ENCODE data around the gene ADGRL4.

Gene ADGRL4

GRCh38 chr1:79037085-79037484 lies 30.6 kb upstream of the ADGRL4 start:
- Histone ChIP-seq H3K27ac (ENCODE audit: low read length) (no peak overlapping the region), H3K4me3 (ENCODE audit: low read length) (no peak overlapping the region), H3K9me3 (replicated peaks; ENCODE audit: insufficient read depth, low read length) (no peaks in the 10 kb centered on the region), H3K36me3 (replicated peaks; ENCODE audit: insufficient read depth, low read length) (no peaks in the 10 kb centered on the region), H3K4me1 (ENCODE audit: low read length) (no peaks in the 10 kb centered on the region), H3K4me2 (ENCODE audit: low read depth, low read length) (no peak overlapping the region), H4K20me1 (ENCODE audit: insufficient read depth, low read length) (no peaks in the 10 kb centered on the region), H3K9ac (ENCODE audit: low read length) (no peak overlapping the region), H2AFZ (ENCODE audit: low read length) (no peak overlapping the region), H3K9me2 (replicated peaks; ENCODE audit: insufficient read depth, low read length) (no peaks in the 10 kb centered on the region), H3F3A (ENCODE audit: insufficient read depth, low read length) (no peaks in the 10 kb centered on the region), H3K79me2 (ENCODE audit: low read length) (no peaks in the 10 kb centered on the region), H3K27me3 (replicated peaks; ENCODE audit: insufficient read depth, low read length) (no peaks in the 10 kb centered on the region)
- no peak for DNase-seq
- TF ChIP-seq EZH2 (optimal IDR thresholded peaks at IDR 0.05; ENCODE audit: low read depth, low read length) (no peak), EZH2phosphoT487 (IDR thresholded peaks at IDR 0.05; ENCODE audit: low read length) (no peak)
- TF ChIP-seq, protein P1, sequence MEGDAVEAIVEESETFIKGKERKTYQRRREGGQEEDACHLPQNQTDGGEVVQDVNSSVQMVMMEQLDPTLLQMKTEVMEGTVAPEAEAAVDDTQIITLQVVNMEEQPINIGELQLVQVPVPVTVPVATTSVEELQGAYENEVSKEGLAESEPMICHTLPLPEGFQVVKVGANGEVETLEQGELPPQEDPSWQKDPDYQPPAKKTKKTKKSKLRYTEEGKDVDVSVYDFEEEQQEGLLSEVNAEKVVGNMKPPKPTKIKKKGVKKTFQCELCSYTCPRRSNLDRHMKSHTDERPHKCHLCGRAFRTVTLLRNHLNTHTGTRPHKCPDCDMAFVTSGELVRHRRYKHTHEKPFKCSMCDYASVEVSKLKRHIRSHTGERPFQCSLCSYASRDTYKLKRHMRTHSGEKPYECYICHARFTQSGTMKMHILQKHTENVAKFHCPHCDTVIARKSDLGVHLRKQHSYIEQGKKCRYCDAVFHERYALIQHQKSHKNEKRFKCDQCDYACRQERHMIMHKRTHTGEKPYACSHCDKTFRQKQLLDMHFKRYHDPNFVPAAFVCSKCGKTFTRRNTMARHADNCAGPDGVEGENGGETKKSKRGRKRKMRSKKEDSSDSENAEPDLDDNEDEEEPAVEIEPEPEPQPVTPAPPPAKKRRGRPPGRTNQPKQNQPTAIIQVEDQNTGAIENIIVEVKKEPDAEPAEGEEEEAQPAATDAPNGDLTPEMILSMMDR (IDR thresholded peaks at IDR 0.05; ENCODE audit: low read length) = no peak

- no peak overlapping the region for H3K4me2 ChIP-seq (ENCODE audit: low read depth, low read length)
- no peaks in the 10 kb centered on the region for H3K9me2 ChIP-seq (replicated peaks; ENCODE audit: insufficient read depth, low read length)
- TF ChIP-seq, protein P1 (IDR thresholded peaks at IDR 0.05; ENCODE audit: low read length) = no peak
- no peak for TF ChIP-seq EZH2phosphoT487 (IDR thresholded peaks at IDR 0.05; ENCODE audit: low read length)
- TF ChIP-seq EZH2 (optimal IDR thresholded peaks at IDR 0.05; ENCODE audit: low read depth, low read length) = no peak
- no peaks in the 10 kb centered on the region for H3K79me2 ChIP-seq (ENCODE audit: low read length)
- H3K9me3 ChIP-seq (replicated peaks; ENCODE audit: insufficient read depth, low read length) = no peaks in the 10 kb centered on the region
- no peaks in the 10 kb centered on the region for H4K20me1 ChIP-seq (ENCODE audit: insufficient read depth, low read length)
- no peak overlapping the region for H3K9ac ChIP-seq (ENCODE audit: low read length)
- H3K27me3 ChIP-seq (replicated peaks; ENCODE audit: insufficient read depth, low read length) = no peaks in the 10 kb centered on the region
- H3F3A ChIP-seq (ENCODE audit: insufficient read depth, low read length) = no peaks in the 10 kb centered on the region
- no peak overlapping the region for H3K4me3 ChIP-seq (ENCODE audit: low read length)
- H2AFZ ChIP-seq (ENCODE audit: low read length) = no peak overlapping the region
- H3K27ac ChIP-seq (ENCODE audit: low read length) = no peak overlapping the region
- H3K36me3 ChIP-seq (replicated peaks; ENCODE audit: insufficient read depth, low read length) = no peaks in the 10 kb centered on the region
- no peak for DNase-seq
- H3K4me1 ChIP-seq (ENCODE audit: low read length) = no peaks in the 10 kb centered on the region
Measured at GRCh38 chr1:79012500-79012899, 6.0 kb upstream of the ADGRL4 start.

DNA sequence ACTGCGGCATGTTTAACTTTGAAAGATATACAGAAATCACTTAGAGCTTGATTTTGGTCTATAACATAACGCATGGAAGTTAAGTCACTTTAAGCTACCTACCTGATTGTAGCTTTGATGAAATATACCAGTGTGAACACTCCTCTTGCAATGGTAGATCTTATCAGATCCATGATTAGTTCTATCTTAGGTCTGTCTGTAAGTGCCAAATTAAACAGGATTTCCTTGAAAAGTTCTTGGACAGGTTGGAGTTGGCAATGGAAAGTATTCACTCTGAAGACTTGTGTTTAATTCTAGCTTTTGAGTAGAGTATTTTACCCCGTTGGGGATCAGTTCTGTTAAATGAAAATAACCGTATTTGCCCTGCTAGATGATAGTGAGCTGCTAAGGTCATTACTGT lies 4.1 kb upstream of the ADGRL4 start:
- no peaks in the 10 kb centered on the region for H3K27me3 ChIP-seq (replicated peaks; ENCODE audit: insufficient read depth, low read length)
- no peaks in the 10 kb centered on the region for H3K9me3 ChIP-seq (replicated peaks; ENCODE audit: insufficient read depth, low read length)
- no peaks in the 10 kb centered on the region for H3K36me3 ChIP-seq (replicated peaks; ENCODE audit: insufficient read depth, low read length)
- no peak for TF ChIP-seq EZH2phosphoT487 (IDR thresholded peaks at IDR 0.05; ENCODE audit: low read length)
- TF ChIP-seq EZH2 (optimal IDR thresholded peaks at IDR 0.05; ENCODE audit: low read depth, low read length) = no peak
- H3K9ac ChIP-seq (ENCODE audit: low read length) = no peak overlapping the region
- H3K4me3 ChIP-seq (ENCODE audit: low read length) = no peak overlapping the region
- no peaks in the 10 kb centered on the region for H3K4me1 ChIP-seq (ENCODE audit: low read length)
- no peaks in the 10 kb centered on the region for H3K9me2 ChIP-seq (replicated peaks; ENCODE audit: insufficient read depth, low read length)
- no peaks in the 10 kb centered on the region for H4K20me1 ChIP-seq (ENCODE audit: insufficient read depth, low read length)
- no peaks in the 10 kb centered on the region for H3F3A ChIP-seq (ENCODE audit: insufficient read depth, low read length)
- H2AFZ ChIP-seq (ENCODE audit: low read length) = no peak overlapping the region
- H3K4me2 ChIP-seq (ENCODE audit: low read depth, low read length) = no peak overlapping the region
- no peaks in the 10 kb centered on the region for H3K79me2 ChIP-seq (ENCODE audit: low read length)
- H3K27ac ChIP-seq (ENCODE audit: low read length) = no peak overlapping the region
- DNase-seq = no peak

- no peaks in the 10 kb centered on the region for H3K9me2 ChIP-seq (replicated peaks; ENCODE audit: insufficient read depth, low read length)
- H3K9ac ChIP-seq (ENCODE audit: low read length) = no peak overlapping the region
- no peaks in the 10 kb centered on the region for H3K79me2 ChIP-seq (ENCODE audit: low read length)
- H3K27ac ChIP-seq (ENCODE audit: low read length) = no peak overlapping the region
- no peak overlapping the region for H2AFZ ChIP-seq (ENCODE audit: low read length)
- H3F3A ChIP-seq (ENCODE audit: insufficient read depth, low read length) = no peaks in the 10 kb centered on the region
- no peaks in the 10 kb centered on the region for H3K4me1 ChIP-seq (ENCODE audit: low read length)
- no peak overlapping the region for H3K4me3 ChIP-seq (ENCODE audit: low read length)
- TF ChIP-seq EZH2phosphoT487 (IDR thresholded peaks at IDR 0.05; ENCODE audit: low read length) = no peak
- TF ChIP-seq, protein P1 (IDR thresholded peaks at IDR 0.05; ENCODE audit: low read length) = no peak
- TF ChIP-seq EZH2 (optimal IDR thresholded peaks at IDR 0.05; ENCODE audit: low read depth, low read length) = no peak
- H3K9me3 ChIP-seq (replicated peaks; ENCODE audit: insufficient read depth, low read length) = no peaks in the 10 kb centered on the region
- no peaks in the 10 kb centered on the region for H4K20me1 ChIP-seq (ENCODE audit: insufficient read depth, low read length)
- H3K27me3 ChIP-seq (replicated peaks; ENCODE audit: insufficient read depth, low read length) = no peaks in the 10 kb centered on the region
- H3K4me2 ChIP-seq (ENCODE audit: low read depth, low read length) = no peak overlapping the region
- H3K36me3 ChIP-seq (replicated peaks; ENCODE audit: insufficient read depth, low read length) = no peaks in the 10 kb centered on the region
- DNase-seq = no peak
Measured at GRCh38 chr1:79005945-79006344, 585 bp downstream of the ADGRL4 start.

Measured in MM.1S (cell line).